22Rv1 (cell line): Measurements from ENCODE around the gene FSD1.

ENCODE experiments used
- ZFX ChIP-seq: fragments of 450-650 bp; IDR thresholded peaks from 2 replicates; pipeline ENCODE4 v1.6.1; 2017; ENCODE audit warnings: antibody characterized with exemption, borderline replicate concordance
- TF ChIP-seq, protein P1 (sequence below): fragments of 450-650 bp; IDR thresholded peaks from 2 replicates; pipeline ENCODE4 v1.5.1; 2017; ENCODE audit warnings: mild to moderate bottlenecking

DNA sequence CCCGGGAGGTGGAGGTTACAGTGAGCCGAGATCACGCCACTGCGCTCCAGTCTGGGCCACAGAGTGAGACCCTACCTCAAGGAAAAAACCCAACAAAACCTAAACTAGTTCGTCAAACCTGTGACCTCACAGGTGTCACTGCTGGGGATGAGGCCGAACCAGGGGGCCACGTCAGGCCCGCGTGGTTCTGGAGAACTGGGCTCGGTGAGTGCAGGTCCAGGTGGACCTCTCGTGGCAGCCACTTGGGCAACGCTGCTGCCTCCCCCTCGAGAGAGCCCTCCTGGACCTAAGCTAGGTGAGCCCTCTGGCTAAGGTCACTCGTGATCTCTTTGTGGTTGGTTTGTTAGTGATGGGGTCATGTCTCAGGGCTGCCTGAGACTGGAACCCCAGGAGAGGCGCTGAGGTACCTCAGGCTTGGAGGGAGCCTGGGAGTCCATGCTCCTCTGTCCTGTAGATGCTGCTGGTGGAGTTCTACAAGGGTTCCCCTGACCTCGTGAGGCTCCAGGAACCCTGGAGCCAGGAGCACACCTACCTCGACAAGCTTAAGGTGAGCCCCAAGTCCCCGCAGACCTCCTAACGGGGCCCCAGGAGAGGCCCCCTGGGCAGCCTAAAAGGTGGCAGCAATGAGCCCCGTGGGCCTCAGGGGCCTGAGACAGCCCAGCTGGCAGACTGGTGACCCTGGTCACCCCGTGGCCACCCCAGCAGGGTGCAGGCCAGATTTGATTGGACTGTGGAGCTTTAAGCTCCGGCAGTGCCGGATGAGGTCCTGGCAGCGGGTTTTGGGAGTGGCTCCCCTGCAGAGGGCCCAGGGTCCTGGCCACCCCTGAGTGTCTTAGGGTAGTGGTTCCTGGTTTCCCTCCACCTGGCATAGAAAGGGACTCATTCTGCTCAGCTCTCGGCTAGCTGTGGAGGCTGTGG, 54.6 kb downstream of the FSD1 start:
- TF ChIP-seq, protein P1, sequence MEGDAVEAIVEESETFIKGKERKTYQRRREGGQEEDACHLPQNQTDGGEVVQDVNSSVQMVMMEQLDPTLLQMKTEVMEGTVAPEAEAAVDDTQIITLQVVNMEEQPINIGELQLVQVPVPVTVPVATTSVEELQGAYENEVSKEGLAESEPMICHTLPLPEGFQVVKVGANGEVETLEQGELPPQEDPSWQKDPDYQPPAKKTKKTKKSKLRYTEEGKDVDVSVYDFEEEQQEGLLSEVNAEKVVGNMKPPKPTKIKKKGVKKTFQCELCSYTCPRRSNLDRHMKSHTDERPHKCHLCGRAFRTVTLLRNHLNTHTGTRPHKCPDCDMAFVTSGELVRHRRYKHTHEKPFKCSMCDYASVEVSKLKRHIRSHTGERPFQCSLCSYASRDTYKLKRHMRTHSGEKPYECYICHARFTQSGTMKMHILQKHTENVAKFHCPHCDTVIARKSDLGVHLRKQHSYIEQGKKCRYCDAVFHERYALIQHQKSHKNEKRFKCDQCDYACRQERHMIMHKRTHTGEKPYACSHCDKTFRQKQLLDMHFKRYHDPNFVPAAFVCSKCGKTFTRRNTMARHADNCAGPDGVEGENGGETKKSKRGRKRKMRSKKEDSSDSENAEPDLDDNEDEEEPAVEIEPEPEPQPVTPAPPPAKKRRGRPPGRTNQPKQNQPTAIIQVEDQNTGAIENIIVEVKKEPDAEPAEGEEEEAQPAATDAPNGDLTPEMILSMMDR = no peak
- no peak for TF ChIP-seq ZFX
